ENCODE data around the gene C12orf56. TPM values are rescaled to one million over a fixed set of nuclear protein-coding genes. Genes with fewer than 3 reads are reported as not detected.
"Not testable (repeated sequence)": the region's sequence is repeated elsewhere in the genome, so short reads cannot be mapped to it uniquely, and the experiment has no call there.

C12orf56 gene
- polyA plus RNA-seq, 10 donors = 0.19 to 2.3 (median 1.3) TPM

GRCh38 chr12:64240781-64241180, 149.8 kb downstream of the C12orf56 start:
- DNase-seq = no peak

- DNase-seq = no peak
Observed at GRCh38 chr12:64237382-64237781, 153.2 kb downstream of the C12orf56 start.

DNA sequence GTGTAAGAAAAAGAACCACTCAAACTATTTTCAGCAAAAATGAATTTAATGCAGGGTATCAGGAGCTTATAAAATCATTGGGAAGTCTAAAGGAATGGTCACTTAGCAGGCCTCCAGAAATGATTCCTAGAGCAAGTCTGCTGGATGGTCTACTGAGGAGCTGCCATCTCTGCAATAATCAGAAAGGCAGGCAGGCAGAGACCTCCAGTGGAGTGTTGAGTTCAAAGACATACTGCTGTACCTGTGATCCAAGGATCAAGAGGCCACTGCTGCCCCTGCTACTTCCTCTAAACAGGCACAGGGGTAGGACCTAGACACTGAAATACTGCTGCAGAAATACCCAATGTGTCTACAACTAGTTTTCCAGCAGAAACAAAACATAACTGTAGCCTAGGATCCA, 154.0 kb downstream of the C12orf56 start:
- DNase-seq = no peak

- no peak for DNase-seq
Observed at GRCh38 chr12:64232196-64232595, 158.4 kb downstream of the C12orf56 start.

- no peak for DNase-seq
Observed at GRCh38 chr12:64229796-64230195, 160.8 kb downstream of the C12orf56 start.

DNA sequence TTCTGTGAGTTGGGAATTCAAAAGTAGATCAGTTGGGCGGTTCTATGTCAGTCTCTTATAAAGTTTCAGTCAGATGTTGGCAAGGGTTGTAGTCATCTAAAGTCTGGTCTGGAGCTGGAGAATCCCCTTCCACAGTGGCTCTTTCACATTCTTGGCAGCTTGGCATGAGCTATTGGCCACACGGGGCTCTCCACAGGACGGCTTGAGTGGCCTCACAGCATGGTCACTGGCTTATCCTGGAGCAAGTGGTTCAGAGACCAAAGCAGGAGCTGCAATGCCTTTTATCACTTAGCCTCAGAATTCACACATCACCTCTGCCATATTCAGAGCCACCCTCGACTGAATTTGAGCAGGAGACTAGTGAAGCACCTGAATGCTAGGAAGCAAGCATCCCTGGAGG, 161.3 kb downstream of the C12orf56 start:
- DNase-seq = no peak

GRCh38 chr12:64225626-64226025, 164.9 kb downstream of the C12orf56 start:
- DNase-seq = no peak

GRCh38 chr12:64222009-64222765, 168.4 kb downstream of the C12orf56 start, which contains the start of gene KICS2:
KICS2 (minus strand) TSS chr12:64222296; CDS start chr12:64222237, 59 bp downstream.
- peak; percentile 92 to 98 (median 96) for DNase-seq

DNA sequence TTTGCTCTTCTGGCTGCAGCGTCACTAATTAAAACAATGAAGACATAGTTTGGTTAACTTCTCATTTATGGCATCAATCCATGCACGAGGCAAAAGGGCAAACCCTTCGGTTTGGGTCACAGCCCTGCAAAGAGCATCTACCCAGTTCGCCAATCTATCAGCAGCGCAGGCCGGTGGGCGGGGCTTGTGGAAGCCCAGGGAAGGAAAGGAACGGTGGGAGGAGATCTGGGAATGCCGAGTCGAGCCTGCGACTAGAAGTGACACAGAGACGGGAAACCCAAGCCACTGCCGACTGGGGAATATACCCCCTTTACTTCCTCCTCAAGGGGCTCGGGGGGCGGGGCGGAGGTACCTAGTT, 168.9 kb downstream of the C12orf56 start:
- peak; percentile 81 to 93 (median 82) for DNase-seq

- DNase-seq = no peak
Observed at GRCh38 chr12:64220046-64220445, 170.5 kb downstream of the C12orf56 start.

- DNase-seq = no peak
Observed at GRCh38 chr12:64219145-64219544, 171.4 kb downstream of the C12orf56 start.

DNA sequence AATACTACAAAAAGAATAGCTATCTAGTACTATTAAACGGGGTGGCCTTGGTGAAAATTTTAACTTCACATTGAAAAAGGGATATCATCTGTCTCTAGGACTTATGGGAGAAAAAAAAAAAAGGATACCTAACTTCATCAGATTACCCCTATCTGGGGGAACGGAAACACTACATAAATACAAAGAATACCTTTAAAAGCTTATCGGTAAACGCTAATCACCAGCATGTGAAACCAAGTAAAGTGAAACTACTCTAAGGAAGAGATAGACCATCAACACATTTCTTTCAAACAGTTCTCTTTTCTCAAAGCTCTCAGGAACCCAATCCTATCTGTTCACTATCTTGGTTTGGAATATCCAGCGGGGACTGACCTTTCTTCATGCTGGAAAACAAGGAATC, 172.0 kb downstream of the C12orf56 start:
- DNase-seq = no peak

- not testable (repeated sequence) for DNase-seq
Observed at GRCh38 chr12:64217643-64218042, 172.9 kb downstream of the C12orf56 start.

- DNase-seq = no peak
Observed at GRCh38 chr12:64216239-64216638, 174.3 kb downstream of the C12orf56 start.

Other genes with a start within 250 kb of the C12orf56 start
- 1 to 10 TPM; 2.5 to 4.4 (median 3.1) TPM for gene KICS2, start 168.5 kb downstream of the C12orf56 start, polyA plus RNA-seq (ENCODE audit: insufficient read length in 10 of 10)
- 10 to 100 TPM; 37.4 to 55.0 (median 43.7) TPM for gene XPOT, start 13.6 kb upstream of the C12orf56 start, polyA plus RNA-seq (ENCODE audit: insufficient read length in 10 of 10)
- 10 to 100 TPM; 11.6 to 21.8 (median 16.4) TPM for gene TBK1, start 61.4 kb upstream of the C12orf56 start, polyA plus RNA-seq (ENCODE audit: insufficient read length in 10 of 10)
- 10 to 100 TPM; 37.6 to 84.9 (median 53.5) TPM for gene RASSF3, start 219.7 kb upstream of the C12orf56 start, polyA plus RNA-seq (ENCODE audit: insufficient read length in 10 of 10)

All from muscle of back (tissue), 11 donors.